DOHH2 (cell line): Measurements from ENCODE around the gene GPC6.

ENCODE experiments used
- H3F3A ChIP-seq: fragments of 200-600 bp; sonication (generic), shearing (Covaris generic); 2 replicates; pipeline ENCODE4 v1.6.0; 2016; ENCODE audit warnings: antibody characterized with exemption, mild to moderate bottlenecking; ENCODE audit not compliant: control insufficient read depth, insufficient read depth
- H3K27ac ChIP-seq: fragments of 200-600 bp; sonication (generic); 2 replicates; pipeline ENCODE4 v1.5.1; 2014; ENCODE audit warnings: low read depth, mild to moderate bottlenecking, low read length, moderate library complexity
- H3K27me3 ChIP-seq: fragments of 200-600 bp; sonication (generic); 2 replicates; pipeline ENCODE4 v1.6.1; 2014; ENCODE audit warnings: mild to moderate bottlenecking, low read length, mixed read lengths; ENCODE audit not compliant: control insufficient read depth
- H3K36me3 ChIP-seq: fragments of 200-600 bp; sonication (generic); 2 replicates; pipeline ENCODE4 v1.6.1; 2014; ENCODE audit warnings: mild to moderate bottlenecking, low read length, moderate library complexity, mixed read lengths; ENCODE audit not compliant: control insufficient read depth
- H3K4me1 ChIP-seq: fragments of 200-600 bp; sonication (generic); 2 replicates; pipeline ENCODE4 v1.6.1; 2014; ENCODE audit warnings: mild to moderate bottlenecking, low read length, mixed read lengths; ENCODE audit not compliant: control insufficient read depth
- H3K4me2 ChIP-seq: fragments of 200-600 bp; sonication (generic); 2 replicates; pipeline ENCODE4 v1.6.0; 2014; ENCODE audit warnings: mild to moderate bottlenecking, low read length, moderate library complexity
- H3K4me3 ChIP-seq: fragments of 200-600 bp; sonication (generic); 2 replicates; pipeline ENCODE4 v1.5.1; 2014; ENCODE audit warnings: mild to moderate bottlenecking, low read length, mixed read lengths
- H3K79me2 ChIP-seq: fragments of 200-600 bp; sonication (generic); 2 replicates; pipeline ENCODE4 v1.6.1; 2014; ENCODE audit warnings: mild to moderate bottlenecking, low read length, mixed read lengths; ENCODE audit not compliant: control insufficient read depth
- H3K9me2 ChIP-seq: fragments of 200-600 bp; sonication (generic); replicated peaks from 2 replicates; pipeline ENCODE4 v1.6.1; 2014; ENCODE audit warnings: mild to moderate bottlenecking, low read length, mixed read lengths; ENCODE audit not compliant: control insufficient read depth
- H3K9me3 ChIP-seq: fragments of 200-600 bp; sonication (generic); 2 replicates; pipeline ENCODE4 v1.6.1; 2014; ENCODE audit warnings: antibody characterized with exemption, low read length, mixed read lengths; ENCODE audit not compliant: control insufficient read depth, insufficient read depth
- H4K20me1 ChIP-seq: fragments of 200-600 bp; sonication (generic); 2 replicates; pipeline ENCODE4 v1.6.0; 2014; ENCODE audit warnings: low read depth, mild to moderate bottlenecking, antibody characterized with exemption, low read length, moderate library complexity; ENCODE audit not compliant: control insufficient read depth, insufficient read depth
- CTCF ChIP-seq: fragments of 200-600 bp; sonication (generic); IDR thresholded peaks from one replicate; pipeline ENCODE4 v1.5.1; 2014; ENCODE audit warnings: antibody characterized with exemption, mild to moderate bottlenecking, low read depth, low read length; ENCODE audit not compliant: poor library complexity, severe bottlenecking
- EZH2phosphoT487 ChIP-seq: fragments of 200-600 bp; sonication (generic); IDR thresholded peaks from 2 replicates; pipeline ENCODE4 v1.6.1; 2017; ENCODE audit warnings: borderline replicate concordance, mild to moderate bottlenecking, antibody characterized with exemption, low read length, moderate library complexity, mixed read lengths

The GPC6 gene

GRCh38 chr13:94251831-94252608 lies 1025.4 kb downstream of the GPC6 start:
- H3K79me2 ChIP-seq, result no peaks in the 10 kb centered on the region
- no peak overlapping the region for H3K4me2 ChIP-seq
- no peaks in the 10 kb centered on the region for H4K20me1 ChIP-seq
- no peaks in the 10 kb centered on the region for H3K9me3 ChIP-seq
- H3K36me3 ChIP-seq, result no peaks in the 10 kb centered on the region
- H3K4me3 ChIP-seq, result no peak overlapping the region
- no peaks in the 10 kb centered on the region for H3F3A ChIP-seq
- no peaks in the 10 kb centered on the region for H3K4me1 ChIP-seq
- no peaks in the 10 kb centered on the region for H3K27me3 ChIP-seq
- no peaks in the 10 kb centered on the region for H3K9me2 ChIP-seq
- no peak overlapping the region for H3K27ac ChIP-seq
- TF ChIP-seq EZH2phosphoT487 (no peak), CTCF (no peak)

- H3K4me2 ChIP-seq, result no peak overlapping the region
- H3K79me2 ChIP-seq, result no peaks in the 10 kb centered on the region
- no peak for TF ChIP-seq EZH2phosphoT487
- TF ChIP-seq CTCF, result no peak
- no peaks in the 10 kb centered on the region for H3K9me3 ChIP-seq
- no peaks in the 10 kb centered on the region for H3K9me2 ChIP-seq
- H3K27me3 ChIP-seq, result no peaks in the 10 kb centered on the region
- H3K4me3 ChIP-seq, result no peak overlapping the region
- no peaks in the 10 kb centered on the region for H3F3A ChIP-seq
- H3K27ac ChIP-seq, result no peak overlapping the region
- H3K36me3 ChIP-seq, result no peaks in the 10 kb centered on the region
- no peaks in the 10 kb centered on the region for H4K20me1 ChIP-seq
- H3K4me1 ChIP-seq, result no peaks in the 10 kb centered on the region
Measured at GRCh38 chr13:94254737-94255136, 1028.1 kb downstream of the GPC6 start.

DNA sequence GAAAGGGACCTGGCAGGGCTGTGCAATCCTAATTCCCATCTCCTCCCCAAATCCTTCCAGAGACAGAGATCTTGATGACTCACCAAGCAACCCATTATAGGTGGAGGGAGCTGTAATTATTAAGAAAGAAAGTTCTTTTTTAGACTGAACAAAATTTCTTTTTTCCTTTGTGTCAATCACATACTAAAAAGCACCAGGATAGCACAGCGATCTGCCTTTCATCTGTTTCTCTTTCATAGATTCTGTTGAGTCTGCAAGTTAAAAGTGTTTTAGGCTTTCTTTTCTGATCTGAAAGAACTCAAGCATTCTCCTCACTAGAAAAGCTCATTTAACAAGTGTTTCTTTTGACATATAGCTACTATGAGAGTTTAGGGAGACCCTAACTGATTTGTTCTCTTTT lies 1030.1 kb downstream of the GPC6 start:
- TF ChIP-seq EZH2phosphoT487 (no peak), CTCF (no peak)
- no peaks in the 10 kb centered on the region for H3K4me1 ChIP-seq
- no peaks in the 10 kb centered on the region for H3K79me2 ChIP-seq
- no peaks in the 10 kb centered on the region for H4K20me1 ChIP-seq
- no peak overlapping the region for H3K27ac ChIP-seq
- H3K4me3 ChIP-seq, result no peak overlapping the region
- H3K27me3 ChIP-seq, result no peaks in the 10 kb centered on the region
- no peaks in the 10 kb centered on the region for H3K9me2 ChIP-seq
- H3K9me3 ChIP-seq, result no peaks in the 10 kb centered on the region
- no peaks in the 10 kb centered on the region for H3K36me3 ChIP-seq
- no peaks in the 10 kb centered on the region for H3F3A ChIP-seq
- no peak overlapping the region for H3K4me2 ChIP-seq
